IgD-negative memory B cell (primary cell): Measurements from ENCODE around the gene TCERG1L. TPM values are rescaled to one million over a fixed set of nuclear protein-coding genes. Genes with fewer than 3 reads are reported as not detected.

ENCODE experiments used
- H3K27ac Mint-ChIP-seq, 3 donors: one replicate each; pipeline ENCODE4 v1.8.0; 2020 to 2022; ENCODE audit warnings: mild to moderate bottlenecking in 3 of 3, mixed read lengths in 3 of 3, moderate library complexity in 1 of 3
- H3K27me3 Mint-ChIP-seq: one replicate; pipeline ENCODE4 v1.8.0; 2021; ENCODE audit warnings: mixed read lengths
- H3K36me3 Mint-ChIP-seq: one replicate; pipeline ENCODE4 v1.8.0; 2020; ENCODE audit warnings: mild to moderate bottlenecking, mixed read lengths
- H3K4me1 Mint-ChIP-seq, 3 donors: one replicate each; pipeline ENCODE4 v1.8.0; 2020 to 2022; ENCODE audit warnings: mixed read lengths in 3 of 3, mild to moderate bottlenecking in 1 of 3
- H3K4me3 Mint-ChIP-seq, 4 donors: one replicate each; pipeline ENCODE4 v1.8.0; 2020 to 2022; ENCODE audit warnings: mild to moderate bottlenecking in 4 of 4, mixed read lengths in 4 of 4, moderate library complexity in 3 of 4
- H3K9me3 Mint-ChIP-seq, 3 donors: one replicate each; pipeline ENCODE4 v1.8.0; 2020 to 2021; ENCODE audit warnings: mixed read lengths in 3 of 3, mild to moderate bottlenecking in 1 of 3
- polyA plus RNA-seq: library from polyadenylated mRNA; unstranded; fragments of 300-500 nt; fragmentation: Illumina TruSeq; gene quantifications from one replicate; pipeline ENCODE4 v1.2.3, GENCODE V29; 2021

TCERG1L gene
- polyA plus RNA-seq, 1 donor from 2014 or later: not detected

DNA sequence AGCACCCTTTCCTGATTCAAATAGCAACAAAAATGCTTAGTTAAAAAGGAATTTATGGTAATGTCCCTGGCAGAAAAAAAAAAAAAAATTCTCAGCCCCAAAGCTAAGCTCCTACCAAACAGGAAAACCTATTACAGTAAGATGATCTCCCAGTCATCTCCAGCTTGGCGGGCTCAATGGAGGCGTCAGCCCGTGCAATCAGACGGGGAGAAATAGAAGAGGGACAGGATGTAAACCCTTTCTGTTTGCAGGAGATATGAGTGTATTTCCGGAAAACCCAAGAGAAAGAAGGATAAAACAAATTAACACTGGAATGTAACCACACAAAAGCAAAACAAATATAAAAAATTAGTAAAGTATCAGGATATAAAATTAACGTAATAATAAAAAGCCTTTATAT, 242.8 kb downstream of the TCERG1L start:
- no peak overlapping the region for H3K27ac Mint-ChIP-seq
- H3K27me3 Mint-ChIP-seq: no peaks in the 10 kb centered on the region
- no peak overlapping the region for H3K4me3 Mint-ChIP-seq
- H3K4me1 Mint-ChIP-seq: no peaks in the 10 kb centered on the region
- H3K9me3 Mint-ChIP-seq: peaks cover 0 to 3% (median 0%) of the 10 kb centered on the region in 3 donors
- no peaks in the 10 kb centered on the region for H3K36me3 Mint-ChIP-seq

DNA sequence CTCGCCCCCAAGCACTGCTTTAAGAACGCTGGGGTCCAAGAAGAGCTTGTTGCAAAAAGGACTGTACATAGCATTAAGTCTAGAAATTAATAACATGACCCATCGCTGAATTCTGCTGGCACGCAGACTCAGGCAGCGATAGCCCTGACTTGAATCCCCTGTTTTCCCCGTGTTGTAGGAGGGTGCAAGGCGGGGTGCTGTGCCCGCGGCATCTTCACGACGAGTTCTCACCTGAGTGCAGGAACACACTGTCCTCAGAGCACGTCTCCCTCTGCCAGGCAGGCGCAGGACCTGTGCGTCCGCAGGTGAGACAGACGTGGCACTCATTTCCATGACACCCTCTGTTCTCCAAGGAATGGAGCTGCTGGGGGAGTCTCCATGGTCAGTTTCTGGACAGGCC, 243.2 kb downstream of the TCERG1L start:
- Mint-ChIP-seq H3K4me3 (no peak overlapping the region), H3K27ac (no peak overlapping the region), H3K4me1 (no peaks in the 10 kb centered on the region), H3K36me3 (no peaks in the 10 kb centered on the region), H3K27me3 (no peaks in the 10 kb centered on the region), H3K9me3 (peaks cover 0 to 3% (median 0%) of the 10 kb centered on the region in 3 donors)

DNA sequence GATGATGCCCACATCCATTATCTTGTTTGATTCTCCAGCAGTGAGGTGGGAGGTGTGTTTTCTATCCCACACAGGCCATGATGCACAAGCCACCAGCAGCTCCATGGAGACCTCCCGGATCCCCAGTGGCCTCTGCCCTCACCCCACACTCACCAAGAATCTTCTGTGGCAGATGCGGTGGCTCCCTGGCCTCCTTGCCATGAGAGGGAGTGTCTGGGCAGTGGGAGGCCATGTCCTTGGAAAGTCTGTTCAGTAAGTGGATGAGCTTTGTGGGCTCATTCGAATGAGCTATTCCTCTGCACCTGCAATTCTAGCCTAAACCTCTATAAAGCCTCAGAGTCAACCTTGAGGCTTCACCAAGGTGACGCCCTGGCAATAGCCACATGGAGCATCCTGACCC, 243.8 kb downstream of the TCERG1L start:
- Mint-ChIP-seq H3K4me1 (no peaks in the 10 kb centered on the region), H3K36me3 (no peaks in the 10 kb centered on the region), H3K4me3 (no peak overlapping the region), H3K27me3 (no peaks in the 10 kb centered on the region), H3K9me3 (peaks cover 0 to 3% (median 0%) of the 10 kb centered on the region in 3 donors), H3K27ac (no peak overlapping the region)

DNA sequence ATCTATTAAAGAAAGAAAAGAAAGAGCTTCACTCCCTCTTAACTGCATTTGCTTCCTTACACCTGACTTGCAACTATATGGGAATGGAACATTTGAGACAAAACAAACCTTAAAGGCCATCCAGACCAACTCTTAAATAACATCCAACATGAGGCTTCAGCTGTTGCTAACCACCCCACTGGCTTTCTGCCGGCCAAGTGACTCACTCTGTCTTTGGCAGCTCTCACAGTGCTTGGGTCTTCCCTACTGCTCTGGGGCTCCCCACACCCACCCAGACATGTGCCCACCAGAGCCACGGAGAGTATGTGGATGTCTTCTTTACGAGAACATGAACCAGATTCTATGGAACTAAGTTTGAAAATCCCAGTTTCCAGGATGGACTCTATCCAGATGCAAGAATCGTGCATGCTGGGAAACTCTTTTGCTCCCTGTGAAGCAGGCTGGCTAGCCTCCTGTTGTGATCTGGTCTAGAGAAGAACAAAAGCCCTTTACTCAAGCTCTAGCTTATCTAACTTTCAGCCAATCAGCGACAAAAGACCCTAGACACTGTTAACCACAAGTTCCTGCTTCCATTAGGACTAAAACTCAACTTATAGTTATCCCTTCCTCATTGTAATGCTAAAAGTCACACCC, 245.7 kb downstream of the TCERG1L start:
- Mint-ChIP-seq H3K36me3 (no peaks in the 10 kb centered on the region), H3K27me3 (no peaks in the 10 kb centered on the region), H3K4me1 (no peaks in the 10 kb centered on the region), H3K4me3 (no peak overlapping the region), H3K27ac (no peak overlapping the region), H3K9me3 (peaks cover 0 to 3% (median 0%) of the 10 kb centered on the region in 3 donors)

DNA sequence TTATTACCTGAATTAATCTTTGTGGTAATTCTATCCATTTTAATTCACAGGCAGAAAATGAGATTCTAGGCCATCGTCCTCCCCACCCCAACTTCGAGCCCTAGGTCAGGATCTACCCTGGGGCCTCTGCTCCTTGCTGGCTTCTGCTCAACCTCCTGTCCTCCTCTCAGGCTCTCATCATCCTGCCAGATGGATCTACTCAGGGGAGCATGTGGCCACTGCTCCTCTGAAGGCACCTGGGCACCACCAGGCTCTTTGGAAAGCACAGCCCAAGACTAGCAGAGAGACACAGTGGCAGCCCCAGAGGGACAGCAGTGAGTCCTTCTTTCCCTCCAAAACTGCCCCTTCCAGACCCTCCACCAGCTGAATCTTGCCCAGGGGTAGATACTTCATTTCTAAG, 248.2 kb downstream of the TCERG1L start:
- Mint-ChIP-seq H3K27me3 (no peaks in the 10 kb centered on the region), H3K27ac (no peak overlapping the region), H3K9me3 (peaks cover 0 to 12% (median 11%) of the 10 kb centered on the region in 3 donors), H3K4me3 (no peak overlapping the region), H3K36me3 (no peaks in the 10 kb centered on the region), H3K4me1 (no peaks in the 10 kb centered on the region)

DNA sequence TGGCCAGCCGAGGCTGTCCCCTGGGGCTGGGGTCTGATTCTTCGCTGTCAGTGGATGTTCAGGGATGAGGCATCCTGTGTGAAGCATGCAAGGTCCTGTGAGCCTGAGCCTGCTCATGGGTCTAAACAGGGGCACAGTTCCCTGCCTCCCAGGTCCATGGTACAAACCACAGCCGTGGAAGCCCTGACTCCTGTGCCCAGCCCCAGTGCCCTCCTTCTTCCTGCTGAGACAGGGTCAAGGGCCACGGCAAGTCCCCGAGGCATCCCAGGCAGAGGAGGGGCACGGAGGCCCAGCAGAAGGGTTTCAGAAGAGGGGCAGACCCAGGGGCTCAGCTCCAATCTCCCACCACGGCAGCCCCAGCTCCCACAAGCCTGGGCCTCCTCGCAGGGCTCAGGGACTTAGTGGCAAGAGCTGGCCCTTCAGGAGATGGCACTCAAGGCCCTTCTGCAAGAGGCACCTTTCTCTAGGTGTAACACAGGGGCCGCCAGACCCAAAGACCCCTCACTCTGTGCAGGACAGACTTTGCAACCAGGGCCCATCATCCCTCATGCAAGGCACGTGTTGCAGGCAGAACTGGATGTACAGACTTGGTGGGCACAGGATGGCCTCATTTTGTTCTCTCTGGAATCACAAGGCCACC, 248.8 kb downstream of the TCERG1L start:
- Mint-ChIP-seq H3K4me1 (no peaks in the 10 kb centered on the region), H3K27me3 (no peaks in the 10 kb centered on the region), H3K4me3 (no peak overlapping the region), H3K27ac (no peak overlapping the region), H3K36me3 (no peaks in the 10 kb centered on the region), H3K9me3 (peaks cover 2 to 13% (median 11%) of the 10 kb centered on the region in 3 donors)

DNA sequence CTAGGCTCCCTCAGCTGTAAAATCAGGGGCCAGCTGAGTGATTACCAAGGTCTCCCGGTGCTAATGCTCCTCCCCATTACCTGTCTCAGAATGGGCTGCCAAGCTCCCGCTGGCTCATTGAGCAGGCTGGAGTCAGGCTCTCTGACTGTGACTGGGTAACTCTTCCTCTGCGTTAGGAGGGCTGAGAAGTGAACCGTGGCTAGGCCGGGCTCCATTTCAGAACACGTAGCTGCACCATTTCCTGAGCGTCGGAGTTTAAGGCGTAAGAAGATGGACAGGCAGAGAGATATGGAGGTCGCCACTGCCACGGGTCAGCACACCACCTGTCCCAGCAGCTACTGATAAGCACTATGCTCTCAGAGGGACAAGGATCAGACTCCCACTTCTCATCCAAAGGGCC, 250.3 kb downstream of the TCERG1L start:
- Mint-ChIP-seq H3K36me3 (no peaks in the 10 kb centered on the region), H3K27me3 (no peaks in the 10 kb centered on the region), H3K9me3 (peaks cover 4 to 13% (median 11%) of the 10 kb centered on the region in 3 donors), H3K4me3 (no peak overlapping the region), H3K27ac (no peak overlapping the region), H3K4me1 (no peaks in the 10 kb centered on the region)

DNA sequence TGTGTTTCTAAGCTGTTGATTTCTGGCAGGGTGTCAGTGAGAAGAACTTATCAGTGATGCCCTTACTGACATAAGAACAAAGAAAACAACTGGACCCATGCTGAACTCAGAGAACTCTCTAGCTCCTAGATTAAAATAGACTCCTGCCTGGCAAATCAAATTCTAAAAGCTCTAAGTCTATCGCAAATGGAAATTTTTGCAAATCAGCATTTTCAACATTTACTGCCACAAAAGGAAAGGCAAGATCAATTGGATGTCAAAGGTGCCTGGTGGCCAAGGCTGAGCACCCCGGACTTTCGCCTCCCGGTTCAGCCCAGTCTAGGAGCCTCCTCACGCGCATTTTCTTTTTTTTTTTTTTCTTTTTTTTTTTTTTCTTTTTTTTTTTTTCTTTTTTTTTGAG, 251.6 kb downstream of the TCERG1L start:
- H3K9me3 Mint-ChIP-seq: peaks cover 4 to 13% (median 8%) of the 10 kb centered on the region in 3 donors
- no peak overlapping the region for H3K4me3 Mint-ChIP-seq
- H3K27ac Mint-ChIP-seq: no peak overlapping the region
- no peaks in the 10 kb centered on the region for H3K27me3 Mint-ChIP-seq
- H3K4me1 Mint-ChIP-seq: no peaks in the 10 kb centered on the region
- H3K36me3 Mint-ChIP-seq: no peaks in the 10 kb centered on the region

DNA sequence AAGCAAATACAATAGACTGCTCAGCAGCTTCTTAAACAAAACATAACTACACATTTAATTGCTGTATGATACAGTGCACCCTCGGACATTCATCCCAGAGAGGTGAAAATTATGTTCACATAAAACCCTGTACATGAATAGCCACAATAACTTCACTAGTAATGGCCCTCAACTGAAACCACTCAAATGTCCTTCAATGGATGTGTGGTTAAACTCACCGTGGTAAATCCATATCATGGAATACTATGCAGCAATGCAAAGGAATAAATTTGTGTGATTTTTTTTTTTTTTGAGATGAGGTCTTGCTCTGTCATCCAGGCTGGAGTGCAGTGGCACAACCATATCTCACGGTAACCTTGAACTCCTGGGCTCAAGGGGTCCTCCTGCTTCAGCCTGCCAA, 252.7 kb downstream of the TCERG1L start:
- Mint-ChIP-seq H3K27me3 (no peaks in the 10 kb centered on the region), H3K27ac (no peak overlapping the region), H3K9me3 (peaks cover 4 to 13% (median 8%) of the 10 kb centered on the region in 3 donors), H3K4me1 (no peaks in the 10 kb centered on the region), H3K4me3 (no peak overlapping the region), H3K36me3 (no peaks in the 10 kb centered on the region)

DNA sequence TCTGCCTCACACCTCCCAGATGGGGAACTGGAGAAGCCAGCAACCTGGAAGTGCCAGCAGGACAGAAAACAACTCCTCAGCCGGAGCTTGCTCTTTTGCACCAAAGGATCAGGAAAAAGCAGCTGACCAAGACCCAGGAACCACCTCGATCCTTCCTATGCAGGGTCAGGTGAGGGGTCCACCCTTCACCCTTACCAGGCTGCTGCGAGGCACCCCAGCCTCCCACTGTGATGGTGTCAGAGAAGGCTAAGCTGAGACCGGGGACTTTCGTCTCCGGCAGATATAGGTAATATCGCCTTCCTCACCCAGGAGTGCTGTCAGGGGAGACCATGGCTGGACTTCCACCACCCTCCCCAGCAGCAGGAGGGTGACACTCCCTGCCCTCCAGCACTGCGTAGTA, 254.7 kb downstream of the TCERG1L start:
- Mint-ChIP-seq H3K4me3 (no peak overlapping the region), H3K27ac (peak overlapping the region in 1 of 3 donors; percentile 63), H3K4me1 (no peaks in the 10 kb centered on the region), H3K27me3 (no peaks in the 10 kb centered on the region), H3K9me3 (peaks cover 4 to 16% (median 8%) of the 10 kb centered on the region in 3 donors), H3K36me3 (no peaks in the 10 kb centered on the region)

DNA sequence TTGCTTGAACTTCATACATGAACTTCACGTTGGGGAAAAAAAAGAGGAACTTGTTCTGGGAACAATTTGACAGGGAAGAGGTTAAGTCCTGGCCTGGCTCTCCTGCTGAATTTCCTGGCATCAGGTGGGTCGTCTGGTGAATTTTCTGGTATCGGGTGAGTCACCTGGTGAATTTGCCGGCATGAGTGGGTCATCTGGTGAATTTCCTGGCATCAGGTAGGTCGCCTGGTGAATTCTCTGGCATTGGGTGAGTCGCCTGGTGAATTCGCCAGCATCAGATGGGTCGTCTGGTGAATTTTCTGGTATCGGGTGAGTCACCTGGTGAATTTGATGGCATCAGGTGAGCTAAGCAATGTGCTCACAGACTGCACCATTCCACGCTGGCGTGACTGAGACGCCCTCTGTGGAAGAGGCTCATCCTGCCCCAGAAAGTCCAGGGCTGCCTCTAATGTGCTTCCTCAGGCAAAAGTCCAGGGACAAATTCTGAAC, 255.4 kb downstream of the TCERG1L start:
- Mint-ChIP-seq H3K9me3 (peaks cover 4 to 16% (median 8%) of the 10 kb centered on the region in 3 donors), H3K4me1 (no peaks in the 10 kb centered on the region), H3K27me3 (no peaks in the 10 kb centered on the region), H3K27ac (no peak overlapping the region), H3K36me3 (no peaks in the 10 kb centered on the region), H3K4me3 (no peak overlapping the region)

DNA sequence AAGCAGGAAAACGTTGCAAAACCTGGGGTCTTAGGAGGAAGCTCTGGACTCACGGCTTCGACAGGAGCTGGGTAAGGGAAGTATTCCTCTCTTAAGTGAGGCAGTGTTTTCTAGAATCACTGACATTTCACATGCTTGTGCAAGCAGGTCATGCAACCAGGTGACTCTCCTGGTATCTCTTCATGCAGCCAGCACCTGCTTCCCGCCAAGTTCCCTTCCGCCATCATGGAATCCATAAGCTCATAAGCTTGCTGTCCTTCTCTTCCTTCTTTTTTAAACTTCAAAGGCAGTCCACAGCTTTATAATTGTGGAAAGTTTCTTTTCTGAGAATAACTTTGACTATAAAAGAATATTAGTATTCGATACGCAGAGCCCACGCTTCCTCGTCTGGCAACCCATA, 256.1 kb downstream of the TCERG1L start:
- Mint-ChIP-seq H3K4me3 (no peak overlapping the region), H3K27ac (no peak overlapping the region), H3K36me3 (no peaks in the 10 kb centered on the region), H3K27me3 (no peaks in the 10 kb centered on the region), H3K4me1 (no peaks in the 10 kb centered on the region), H3K9me3 (peaks cover 4 to 16% (median 10%) of the 10 kb centered on the region in 3 donors)

DNA sequence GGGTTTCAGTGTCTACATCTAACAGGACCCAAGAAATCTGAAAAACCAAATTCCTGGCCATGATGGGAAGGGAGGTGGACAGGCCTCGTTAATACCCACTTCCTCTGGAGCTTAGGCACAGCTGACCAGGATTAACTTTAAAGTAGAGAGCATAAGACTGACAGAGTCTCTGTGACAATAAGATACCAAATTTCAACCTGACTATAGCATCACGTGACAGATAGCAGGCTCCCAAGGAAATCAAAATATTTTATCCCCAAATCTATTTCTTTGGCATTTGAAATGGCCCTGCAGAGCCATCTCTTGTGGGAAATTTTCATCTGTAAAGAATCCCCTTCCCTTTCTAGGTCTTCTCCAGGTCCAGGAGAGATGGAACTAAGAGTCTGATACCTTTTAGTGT, 258.3 kb downstream of the TCERG1L start:
- Mint-ChIP-seq H3K36me3 (no peaks in the 10 kb centered on the region), H3K27ac (no peak overlapping the region), H3K27me3 (no peaks in the 10 kb centered on the region), H3K9me3 (peaks cover 3 to 4% (median 3%) of the 10 kb centered on the region in 3 donors), H3K4me3 (no peak overlapping the region), H3K4me1 (no peaks in the 10 kb centered on the region)

DNA sequence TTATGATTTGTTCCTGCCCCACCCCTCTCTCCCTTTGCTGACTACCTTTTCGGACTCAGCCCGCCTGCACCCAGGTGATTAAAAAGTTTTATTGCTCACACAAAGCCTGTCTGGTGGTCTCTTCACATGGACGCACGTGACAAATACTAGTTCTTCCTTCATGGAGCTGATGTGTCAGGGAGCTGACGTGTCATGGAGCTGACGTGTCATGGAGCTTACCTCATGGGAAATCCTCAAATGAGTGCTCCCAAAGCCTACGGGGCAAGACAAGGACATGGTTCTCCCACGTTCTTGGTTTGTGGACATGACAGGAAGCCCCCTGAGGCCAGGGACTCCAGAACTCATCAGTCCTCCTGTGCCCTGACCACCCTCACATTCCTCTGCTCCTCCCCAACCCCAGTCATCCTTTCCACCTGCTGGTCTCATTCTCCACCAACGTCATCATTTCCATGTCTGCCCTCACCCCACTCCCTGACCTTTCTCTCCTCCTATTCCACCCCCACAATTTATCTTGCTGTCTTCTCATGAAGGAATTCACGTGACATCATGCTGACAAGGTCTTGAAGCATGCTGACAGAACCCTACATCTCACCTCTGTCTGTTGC, 261.3 kb downstream of the TCERG1L start:
- Mint-ChIP-seq H3K4me1 (no peaks in the 10 kb centered on the region), H3K27ac (no peak overlapping the region), H3K9me3 (peaks cover 0 to 7% (median 3%) of the 10 kb centered on the region in 3 donors), H3K36me3 (no peaks in the 10 kb centered on the region), H3K4me3 (no peak overlapping the region), H3K27me3 (no peaks in the 10 kb centered on the region)

DNA sequence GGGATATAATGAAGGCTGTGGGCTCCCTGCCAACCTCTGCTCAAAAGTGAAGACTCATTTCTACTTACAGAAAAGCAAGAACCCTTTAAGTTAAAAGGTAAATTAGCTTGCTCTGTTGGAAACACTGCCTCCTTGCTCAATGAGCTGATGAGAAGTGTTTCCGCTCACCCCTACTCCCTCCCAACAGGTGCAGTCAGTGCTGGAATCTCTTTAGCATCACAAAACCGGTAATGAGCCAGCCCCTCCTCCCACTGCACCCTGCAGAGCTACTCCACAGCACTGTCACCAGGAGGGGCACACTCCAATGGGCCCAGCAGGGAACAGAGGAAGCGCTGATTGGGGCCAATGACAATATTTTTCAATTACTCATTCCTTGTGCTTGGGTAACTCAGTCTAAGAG, 262.5 kb downstream of the TCERG1L start:
- Mint-ChIP-seq H3K27me3 (no peaks in the 10 kb centered on the region), H3K27ac (no peak overlapping the region), H3K4me1 (no peaks in the 10 kb centered on the region), H3K36me3 (no peaks in the 10 kb centered on the region), H3K9me3 (peaks cover 0 to 7% (median 3%) of the 10 kb centered on the region in 3 donors), H3K4me3 (no peak overlapping the region)
